GM12891 (cell line): ENCODE results near the gene UGT1A5.

Source experiments
- DNase-seq: peaks from one replicate; pipeline ENCODE4 v3.0.0; 2011; ENCODE audit warnings: low spot score; ENCODE audit not compliant: insufficient read length
- FAIRE-seq: peaks from 2 replicates; lab custom pipeline; 2011; peaks lifted over from hg19 to GRCh38; lab: Jason Lieb, UNC
- PAX5 ChIP-seq: IDR thresholded peaks from 2 replicates; pipeline ENCODE4 v1.6.1; 2011; ENCODE audit warnings: low read length, moderate library complexity, mild to moderate bottlenecking; ENCODE audit not compliant: insufficient read depth, severe bottlenecking
- POLR2A ChIP-seq: IDR thresholded peaks from 2 replicates; pipeline ENCODE4 v1.6.1; 2011; ENCODE audit warnings: low read depth, low read length, control low read depth
- POLR2AphosphoS5 ChIP-seq: IDR thresholded peaks from 2 replicates; pipeline ENCODE4 v1.6.1; 2011; ENCODE audit warnings: low read depth, low read length, control low read depth
- POU2F2 ChIP-seq: IDR thresholded peaks from 2 replicates; pipeline ENCODE4 v1.6.1; 2011; ENCODE audit warnings: low read depth, mild to moderate bottlenecking, control low read depth, low read length, moderate library complexity
- SPI1 ChIP-seq: IDR thresholded peaks from 2 replicates; pipeline ENCODE4 v1.6.1; 2011; ENCODE audit warnings: low read depth, low read length, control low read depth
- TAF1 ChIP-seq: IDR thresholded peaks from 2 replicates; pipeline ENCODE4 v1.6.1; 2011; ENCODE audit warnings: low read depth, low read length, control low read depth

UGT1A5 gene

DNA sequence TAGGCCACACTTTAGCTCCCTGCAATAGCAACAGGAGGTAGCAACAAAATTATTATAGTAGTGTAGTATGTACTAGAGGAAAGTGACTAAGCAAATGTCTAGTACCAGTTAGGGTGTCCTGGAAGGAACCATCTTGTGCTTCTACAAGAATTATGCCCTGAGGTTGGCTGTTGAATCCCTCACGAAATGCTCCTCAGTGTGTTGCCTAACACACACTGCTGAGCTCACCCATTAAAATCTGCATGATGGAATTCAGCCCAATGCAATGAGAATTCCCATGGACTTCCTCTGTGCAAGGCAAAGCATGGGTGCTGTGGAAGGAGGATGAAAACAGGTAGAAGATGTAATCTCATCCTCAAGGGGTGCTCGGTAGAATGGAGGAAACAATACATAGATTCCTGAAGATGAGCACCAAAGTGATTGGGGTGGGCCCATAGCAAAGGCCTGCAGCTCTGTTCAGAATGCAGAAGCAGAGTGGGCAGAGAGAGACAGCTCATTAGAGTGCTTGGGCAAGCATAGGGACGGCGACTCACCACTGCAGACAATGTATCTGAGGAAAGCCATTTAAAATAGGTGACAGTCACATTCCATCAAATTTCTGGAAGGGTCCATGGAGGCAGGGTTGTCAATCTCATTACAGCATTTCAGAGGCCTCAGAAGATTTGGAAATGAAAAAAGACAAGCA, 32.2 kb upstream of the UGT1A5 start:
- DNase-seq (no peak), FAIRE-seq (no peak)

DNA sequence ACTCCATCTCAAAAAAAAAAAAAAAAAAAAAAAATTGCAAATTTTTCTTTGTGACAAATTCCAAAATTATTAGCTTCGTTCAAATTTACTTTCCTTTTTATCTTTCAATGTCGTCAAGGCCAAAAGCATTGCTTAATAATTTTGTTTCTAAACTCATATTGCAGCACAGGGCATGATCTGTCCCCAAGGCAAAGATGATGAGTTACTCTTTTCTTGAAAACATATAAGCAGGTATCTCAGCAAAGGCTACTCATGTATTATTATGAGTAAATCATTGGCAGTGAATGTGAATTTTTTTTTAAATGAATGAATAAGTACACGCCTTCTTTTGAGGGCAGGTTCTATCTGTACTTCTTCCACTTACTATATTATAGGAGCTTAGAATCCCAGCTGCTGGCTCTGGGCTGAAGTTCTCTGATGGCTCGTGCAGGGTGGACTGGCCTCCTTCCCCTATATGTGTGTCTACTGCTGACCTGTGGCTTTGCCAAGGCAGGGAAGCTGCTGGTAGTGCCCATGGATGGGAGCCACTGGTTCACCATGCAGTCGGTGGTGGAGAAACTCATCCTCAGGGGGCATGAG, 31.1 kb upstream of the UGT1A5 start, which contains the start of gene UGT1A7:
Gene UGT1A7, plus strand, starts transcription at position 381 of the 579 bp plus-strand sequence. Its CDS starts 37 bp downstream, at position 418.
- FAIRE-seq (no peak), DNase-seq (no peak)
- TF ChIP-seq PAX5 (no peak), SPI1 (no peak), POLR2AphosphoS5 (no peak), TAF1 (no peak), POU2F2 (no peak), POLR2A (no peak)

More for the DNA sequence above, 32.2 kb upstream of the UGT1A5 start:
- no peak for TF ChIP-seq TAF1
- TF ChIP-seq PAX5, result no peak
- no peak for TF ChIP-seq POLR2AphosphoS5
- TF ChIP-seq POLR2A, result no peak
- no peak for TF ChIP-seq SPI1
- no peak for TF ChIP-seq POU2F2

DNA sequence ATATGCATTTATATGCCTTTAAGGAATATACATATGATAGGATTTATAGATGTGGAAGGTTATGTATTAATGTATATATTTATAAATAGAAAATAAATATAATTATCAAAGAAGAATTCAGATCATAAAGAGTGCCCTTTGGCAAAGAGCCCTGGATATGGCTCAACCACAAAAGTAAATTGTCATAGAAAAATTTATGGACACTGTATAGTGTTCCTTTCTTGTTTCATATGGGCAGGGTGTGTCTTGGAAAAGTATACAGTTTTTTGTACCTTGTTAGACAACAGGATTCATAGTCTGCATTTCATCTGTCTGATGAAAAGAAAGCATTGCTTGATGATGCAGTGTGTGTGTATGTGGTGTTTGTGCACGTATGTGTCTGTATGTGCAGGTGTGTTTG, 28.1 kb upstream of the UGT1A5 start:
- TF ChIP-seq POU2F2 (no peak), SPI1 (no peak), TAF1 (no peak), POLR2A (no peak), PAX5 (no peak), POLR2AphosphoS5 (no peak)
- FAIRE-seq (no peak), DNase-seq (no peak)

DNA sequence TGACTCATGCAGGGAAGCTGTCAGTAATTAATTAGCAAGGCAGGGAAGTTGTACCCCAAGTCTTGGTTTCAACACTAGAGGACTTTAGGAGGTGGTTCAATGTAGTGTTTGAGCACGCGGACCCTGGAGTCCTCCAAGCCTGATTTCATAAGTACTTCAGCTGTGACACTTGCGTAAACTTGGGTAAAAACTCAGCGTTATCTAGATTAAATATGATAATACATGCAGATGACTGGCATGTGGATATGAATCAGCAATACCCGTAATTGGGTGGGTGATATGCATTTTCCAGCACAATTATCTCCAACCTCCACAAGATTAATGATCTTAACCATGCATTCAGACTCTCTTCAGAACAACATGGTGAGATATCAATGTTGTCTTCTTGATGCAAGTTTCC, 25.8 kb upstream of the UGT1A5 start:
- TF ChIP-seq POU2F2 (no peak), SPI1 (no peak)
- DNase-seq (no peak), FAIRE-seq (no peak)

DNA sequence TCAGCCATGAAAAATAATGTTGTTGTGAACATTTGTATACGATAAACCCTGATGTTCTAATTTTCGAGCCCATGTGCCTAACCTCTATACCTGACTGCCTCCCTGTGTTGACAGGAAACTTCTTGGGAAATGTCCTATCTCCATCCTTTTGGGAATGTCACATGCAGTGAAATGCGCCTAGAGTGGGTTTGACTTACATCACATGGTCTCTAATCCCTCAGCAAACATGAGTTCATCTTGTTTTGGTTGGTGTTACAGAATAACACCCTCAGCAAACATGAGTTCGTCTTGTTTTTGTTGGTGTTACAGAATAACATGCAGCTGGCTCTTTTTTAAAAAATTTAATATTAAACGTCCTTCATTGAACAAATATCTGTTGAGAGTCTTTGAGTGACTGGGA, 24.4 kb upstream of the UGT1A5 start:
- no peak for FAIRE-seq
- DNase-seq, result no peak

DNA sequence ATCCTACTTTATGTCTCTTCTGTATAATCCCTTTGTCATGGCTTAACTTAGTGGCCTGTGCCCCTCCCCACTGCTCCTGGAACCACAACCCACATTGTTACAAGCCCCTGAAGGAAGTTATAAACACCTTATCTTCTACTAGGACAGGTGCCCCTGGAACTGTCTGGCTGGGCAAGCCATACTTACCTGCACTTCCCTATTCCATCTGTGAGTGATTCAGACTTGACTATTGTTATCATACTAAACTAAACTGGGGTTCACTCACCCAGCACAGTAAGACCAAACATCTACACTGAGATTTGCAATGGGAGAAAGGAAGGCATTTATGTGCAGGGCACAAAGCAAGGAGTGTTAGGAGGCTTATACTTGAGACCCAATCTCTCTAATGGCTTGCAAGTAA, 23.7 kb upstream of the UGT1A5 start:
- FAIRE-seq, result no peak
- DNase-seq, result no peak
- TF ChIP-seq PAX5 (no peak), POLR2A (no peak), POU2F2 (no peak), TAF1 (no peak), POLR2AphosphoS5 (no peak), SPI1 (no peak)

More for the DNA sequence above, 24.4 kb upstream of the UGT1A5 start:
- no peak for TF ChIP-seq POU2F2
- no peak for TF ChIP-seq SPI1
- TF ChIP-seq POLR2AphosphoS5, result no peak
- TF ChIP-seq POLR2A, result no peak
- TF ChIP-seq PAX5, result no peak
- no peak for TF ChIP-seq TAF1

DNA sequence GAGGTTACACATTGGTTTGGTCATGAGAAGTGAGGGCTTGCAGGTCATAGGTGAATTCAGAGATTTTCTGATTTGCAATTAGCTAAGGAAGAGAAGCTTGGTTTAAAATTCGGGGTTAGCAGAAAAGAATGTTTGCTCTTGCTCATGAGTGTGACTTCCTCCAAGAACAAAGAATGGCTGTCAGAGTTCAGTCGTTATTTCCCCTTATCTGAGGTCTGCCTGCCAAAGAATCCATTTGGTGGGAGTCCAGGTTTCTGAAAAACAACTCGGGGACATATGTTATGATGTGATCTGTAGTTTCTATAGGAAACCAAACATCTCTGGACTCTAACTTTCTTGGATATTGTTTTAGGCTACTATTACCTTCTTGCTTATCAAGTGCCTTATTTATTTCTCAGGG, 23.2 kb upstream of the UGT1A5 start:
- no peak for DNase-seq
- TF ChIP-seq POLR2AphosphoS5 (no peak), TAF1 (no peak), SPI1 (no peak), POLR2A (no peak), POU2F2 (no peak), PAX5 (no peak)
- FAIRE-seq, result no peak

DNA sequence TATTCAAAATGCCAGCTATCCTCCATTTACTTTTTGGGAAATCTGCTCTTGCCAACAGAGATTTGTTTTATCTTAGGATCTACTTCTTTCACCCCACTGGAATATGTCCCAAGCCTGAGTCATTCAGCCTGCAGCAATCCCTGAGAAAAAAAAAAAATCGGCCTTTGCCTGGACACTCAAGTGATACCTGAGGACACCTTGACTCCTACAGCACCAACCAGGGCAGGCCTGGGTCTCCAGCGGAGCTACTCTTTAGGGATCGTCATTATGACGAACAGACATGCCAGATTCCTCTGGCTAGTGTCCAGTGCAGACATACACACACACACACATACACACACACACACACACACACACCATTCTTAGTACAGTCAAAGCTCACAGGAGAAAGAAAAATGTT, 22.3 kb upstream of the UGT1A5 start:
- no peak for DNase-seq
- no peak for FAIRE-seq
- TF ChIP-seq SPI1 (no peak), POLR2A (no peak), TAF1 (no peak), PAX5 (no peak), POLR2AphosphoS5 (no peak), POU2F2 (no peak)

DNA sequence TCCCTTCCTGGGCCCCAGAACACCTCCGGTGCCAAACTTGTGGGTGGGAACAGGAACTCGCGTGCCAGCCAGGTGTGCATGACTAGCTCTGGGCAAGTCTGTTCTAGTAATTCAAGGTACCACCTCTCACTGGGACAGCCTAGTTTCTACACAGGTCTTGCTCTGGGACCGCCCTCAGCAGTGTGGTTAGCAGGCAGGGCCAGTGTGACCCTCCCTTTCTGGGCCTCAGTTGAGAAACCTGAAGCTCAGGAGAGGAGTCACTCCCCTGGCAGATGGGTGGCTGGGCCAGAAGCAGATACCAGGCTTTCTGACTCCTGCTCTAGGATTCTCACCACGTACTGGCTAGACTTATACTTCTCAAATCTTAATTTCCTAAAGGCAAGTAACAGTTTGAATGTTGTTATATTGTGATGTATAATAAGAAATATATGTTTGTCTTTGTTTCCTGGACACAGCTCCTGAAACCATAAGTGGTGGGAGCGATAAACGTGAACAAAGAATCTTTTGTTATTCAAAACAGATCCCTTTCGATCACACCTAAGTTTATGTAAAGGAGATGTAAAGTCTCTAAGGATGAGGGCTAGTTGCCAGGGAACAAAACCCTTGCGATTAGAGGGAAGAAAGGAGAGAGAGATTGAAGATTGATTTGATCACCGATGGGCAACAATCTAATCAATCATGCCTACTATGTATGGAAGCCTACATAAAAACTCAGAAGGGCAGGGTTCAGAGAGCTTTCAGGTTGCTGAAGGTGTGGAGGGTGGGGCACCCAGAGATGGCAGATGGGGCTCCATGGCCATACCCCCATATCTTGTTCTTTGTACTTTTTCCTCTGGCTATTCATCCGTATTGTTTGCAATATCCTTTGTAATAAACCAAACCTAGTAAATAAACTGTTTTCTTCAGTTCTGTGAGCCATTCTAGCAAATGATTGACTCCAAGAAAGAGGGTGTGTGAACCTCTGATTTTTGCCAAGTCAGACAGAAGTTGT, 21.0 kb upstream of the UGT1A5 start:
- no peak for DNase-seq
- no peak for FAIRE-seq
- no peak for TF ChIP-seq POLR2AphosphoS5
- TF ChIP-seq PAX5, result no peak
- TF ChIP-seq POU2F2, result no peak
- no peak for TF ChIP-seq SPI1
- no peak for TF ChIP-seq POLR2A
- no peak for TF ChIP-seq TAF1
